Subcutaneous adipose tissue (tissue), 4 donors: Measurements from ENCODE around the gene IRF3. TPM values are rescaled to one million over a fixed set of nuclear protein-coding genes. Genes with fewer than 3 reads are reported as not detected.

Source experiments
- total RNA-seq, 4 donors: library from RNA; depleted of rRNA; stranded (reverse); fragments of >200 nt; gene quantifications; one replicate each; pipeline ENCODE4 v1.1.0, GENCODE V29; 2016
- TF ChIP-seq, protein P1 (sequence below): fragments of 450-650 bp; IDR thresholded peaks from one replicate; pipeline ENCODE4 v1.5.1; 2016; ENCODE audit warnings: low read depth, mild to moderate bottlenecking, control low read depth, antibody characterized with exemption, moderate library complexity

The IRF3 gene
- total RNA-seq, 4 donors from 2014 or later: 21.8 to 66.5 (median 39.0) TPM

DNA sequence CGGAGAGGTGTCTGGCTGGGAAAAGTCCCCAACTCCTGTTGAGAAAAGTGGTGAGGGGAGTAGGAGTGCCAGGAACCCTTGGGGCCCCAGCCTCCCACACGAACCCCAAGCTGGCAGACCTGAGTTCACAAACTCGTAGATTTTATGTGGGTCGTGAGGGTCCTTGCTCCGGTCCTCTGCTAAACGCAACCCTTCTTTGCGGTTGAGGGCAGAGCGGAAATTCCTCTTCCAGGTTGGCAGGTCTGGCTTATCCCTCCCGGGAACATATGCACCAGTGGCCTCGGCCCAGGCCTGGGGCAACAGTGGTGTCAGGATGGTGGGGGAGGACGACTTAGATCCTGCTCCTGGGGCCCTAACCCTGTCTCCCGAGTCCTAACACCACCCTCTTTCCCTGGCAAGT lies 2.4 kb downstream of the IRF3 start:
- TF ChIP-seq, protein P1, sequence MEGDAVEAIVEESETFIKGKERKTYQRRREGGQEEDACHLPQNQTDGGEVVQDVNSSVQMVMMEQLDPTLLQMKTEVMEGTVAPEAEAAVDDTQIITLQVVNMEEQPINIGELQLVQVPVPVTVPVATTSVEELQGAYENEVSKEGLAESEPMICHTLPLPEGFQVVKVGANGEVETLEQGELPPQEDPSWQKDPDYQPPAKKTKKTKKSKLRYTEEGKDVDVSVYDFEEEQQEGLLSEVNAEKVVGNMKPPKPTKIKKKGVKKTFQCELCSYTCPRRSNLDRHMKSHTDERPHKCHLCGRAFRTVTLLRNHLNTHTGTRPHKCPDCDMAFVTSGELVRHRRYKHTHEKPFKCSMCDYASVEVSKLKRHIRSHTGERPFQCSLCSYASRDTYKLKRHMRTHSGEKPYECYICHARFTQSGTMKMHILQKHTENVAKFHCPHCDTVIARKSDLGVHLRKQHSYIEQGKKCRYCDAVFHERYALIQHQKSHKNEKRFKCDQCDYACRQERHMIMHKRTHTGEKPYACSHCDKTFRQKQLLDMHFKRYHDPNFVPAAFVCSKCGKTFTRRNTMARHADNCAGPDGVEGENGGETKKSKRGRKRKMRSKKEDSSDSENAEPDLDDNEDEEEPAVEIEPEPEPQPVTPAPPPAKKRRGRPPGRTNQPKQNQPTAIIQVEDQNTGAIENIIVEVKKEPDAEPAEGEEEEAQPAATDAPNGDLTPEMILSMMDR: no peak

DNA sequence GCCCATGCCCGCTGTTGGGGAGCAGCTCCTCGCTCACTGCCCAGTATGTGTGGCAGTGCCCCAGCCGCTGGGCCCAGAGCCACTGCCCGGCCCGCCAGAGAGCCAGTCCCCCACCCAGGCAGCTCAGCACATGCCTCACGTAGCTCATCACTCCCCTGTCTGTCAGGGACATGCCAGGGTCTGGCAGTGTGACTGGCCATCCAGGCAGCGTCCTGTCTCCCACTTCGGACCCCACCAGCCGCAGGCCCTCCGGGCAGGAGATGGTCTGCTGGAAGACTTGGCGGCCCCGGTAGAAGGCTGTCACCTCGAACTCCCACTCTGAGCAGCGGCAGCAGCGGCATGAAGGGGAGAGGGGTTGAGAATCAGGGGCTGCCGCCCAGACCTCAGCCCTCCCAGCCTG lies 3.6 kb downstream of the IRF3 start:
- TF ChIP-seq, protein P1: no peak

DNA sequence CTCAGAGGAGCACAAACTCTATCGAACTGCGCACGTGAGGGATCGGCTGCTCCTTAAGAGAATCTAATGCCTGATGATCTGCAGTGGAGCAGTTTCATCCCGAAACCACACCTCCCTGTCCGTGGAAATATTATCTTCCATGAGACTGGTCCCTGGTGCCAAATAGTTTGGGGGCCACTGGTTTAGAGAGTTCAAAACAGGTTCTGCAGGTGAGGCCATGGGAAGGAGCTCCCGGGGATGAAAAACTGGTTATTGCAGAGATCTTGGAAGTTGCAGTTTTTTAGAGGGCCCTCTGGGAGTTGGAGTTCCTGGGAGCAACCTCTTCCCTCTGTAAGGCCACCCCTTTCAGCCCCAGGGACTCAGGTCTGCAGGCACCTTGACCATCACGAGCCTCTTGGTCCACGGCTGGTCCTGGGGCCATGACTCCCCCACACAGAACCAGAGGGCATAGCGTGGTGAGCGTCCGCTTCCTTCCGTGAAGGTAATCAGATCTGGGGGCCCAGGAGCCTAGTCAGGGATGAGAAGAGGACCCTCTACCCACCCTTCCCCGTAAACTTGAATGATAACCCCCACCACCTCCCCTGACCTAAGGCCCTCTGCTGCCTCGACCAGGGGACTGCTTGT lies 5.2 kb downstream of the IRF3 start:
- TF ChIP-seq, protein P1: no peak

DNA sequence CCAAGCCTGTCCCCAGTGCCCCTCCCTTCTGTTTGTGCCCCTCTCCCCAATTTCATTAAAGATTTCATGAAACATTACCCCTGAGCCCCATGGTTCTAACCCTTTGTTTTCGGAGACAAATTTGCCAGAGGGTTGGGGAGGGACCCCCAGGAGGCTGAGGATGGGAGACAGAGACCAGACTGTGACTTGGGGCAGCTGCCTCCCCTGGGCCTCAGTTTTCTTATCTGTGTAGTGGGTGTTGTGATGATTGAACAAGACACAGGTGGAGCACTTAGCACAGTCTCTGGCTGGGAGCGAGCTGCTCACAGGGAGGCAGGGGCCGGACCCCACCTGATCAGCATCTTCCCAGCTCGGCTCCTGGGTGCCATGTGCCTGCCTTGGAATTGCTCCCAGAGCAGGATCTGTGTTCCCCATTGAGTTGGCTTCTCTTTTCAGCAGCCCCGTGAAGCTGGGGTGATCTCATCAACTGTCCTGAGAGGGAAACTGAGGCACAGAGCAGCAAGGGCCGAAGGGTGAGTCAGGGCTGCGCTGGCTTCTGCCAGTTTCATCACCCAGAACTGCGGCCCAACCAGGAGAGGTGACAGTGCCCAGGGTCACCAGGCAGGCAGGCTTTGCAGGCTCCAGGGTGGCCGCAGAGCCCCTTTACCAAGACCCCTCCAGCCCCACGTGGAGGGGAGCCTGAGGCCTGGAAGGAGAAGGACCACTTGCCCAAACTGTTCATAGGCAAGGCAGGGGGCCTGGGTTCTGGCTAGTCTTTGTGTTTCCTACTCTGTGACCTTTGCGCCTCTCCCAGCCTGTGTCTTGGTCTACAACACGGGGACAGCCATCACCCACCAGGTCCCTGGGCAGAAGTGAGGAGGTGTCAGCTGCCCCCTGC lies 6.9 kb downstream of the IRF3 start:
- TF ChIP-seq, protein P1: no peak

DNA sequence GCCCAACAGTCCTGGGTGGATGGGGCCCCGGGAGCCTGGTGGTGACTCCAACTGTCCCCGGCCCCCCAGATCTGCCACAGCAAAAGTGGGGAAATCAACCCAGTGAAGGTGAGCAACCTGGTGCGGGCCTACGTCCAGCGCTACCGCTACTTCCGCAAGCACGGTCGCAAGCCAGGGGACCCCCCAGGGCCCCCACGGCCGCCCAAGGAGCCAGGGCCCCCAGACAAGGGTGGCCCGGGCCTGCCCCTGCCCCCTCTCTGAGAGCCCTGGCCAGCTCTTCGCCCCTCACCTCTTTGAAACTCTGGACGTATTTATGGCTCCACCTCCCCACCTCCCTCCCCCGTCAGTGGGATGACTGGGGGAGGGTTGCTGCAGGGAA lies 7.5 kb downstream of the IRF3 start:
- TF ChIP-seq, protein P1: no peak

DNA sequence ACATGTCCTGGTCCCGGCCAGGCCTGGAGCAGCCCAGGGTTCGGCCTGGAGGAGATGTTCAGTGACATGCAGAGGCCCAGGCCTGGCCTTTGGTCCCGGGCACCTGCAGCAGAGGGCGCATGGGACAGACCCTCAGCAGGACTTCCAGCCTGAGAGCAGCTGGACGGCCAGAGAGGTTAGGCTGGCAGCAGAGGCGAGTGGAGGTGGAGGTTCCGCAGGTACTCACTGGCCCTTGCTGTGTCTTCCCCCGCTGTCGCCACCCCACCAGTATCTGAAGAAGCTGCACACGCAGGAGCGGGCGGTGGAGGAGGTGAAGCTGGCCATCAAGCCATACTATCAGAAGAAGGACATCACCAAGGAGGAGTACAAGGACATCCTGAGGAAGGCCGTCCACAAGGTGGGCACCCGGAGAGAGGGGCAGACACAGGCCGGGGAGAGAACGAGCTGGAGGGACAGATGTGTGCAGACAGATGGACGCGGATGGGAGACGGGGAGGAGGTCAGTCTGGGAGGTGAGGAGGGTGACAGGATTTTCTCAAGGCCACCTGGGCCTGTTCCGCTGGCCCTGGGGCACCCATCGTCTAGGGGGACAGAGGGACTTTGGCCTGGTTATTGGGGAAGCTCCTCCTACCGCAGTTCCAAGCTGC lies 8.0 kb downstream of the IRF3 start:
- TF ChIP-seq, protein P1: no peak
